HG02973 (cell line): ENCODE results near the gene TALDO1.

Source experiments
- ATAC-seq: cut with Tn5 transposase; IDR thresholded peaks from one replicate; pipeline ENCODE4 v1.9.1; 2021; ENCODE audit warnings: moderate library complexity; ENCODE audit not compliant: unreplicated experiment

Gene TALDO1

GRCh38 chr11:786235-787083 lies 39.2 kb downstream of the TALDO1 start:
- ATAC-seq = no peak

- no peak for ATAC-seq
Observed at GRCh38 chr11:787084-787675, 39.9 kb downstream of the TALDO1 start.

- ATAC-seq = no peak
Observed at GRCh38 chr11:788009-788640, 40.9 kb downstream of the TALDO1 start.

GRCh38 chr11:788953-789940 lies 42.0 kb downstream of the TALDO1 start:
- no peak for ATAC-seq

GRCh38 chr11:789943-790342 lies 42.7 kb downstream of the TALDO1 start, which contains the start of gene CEND1:
CEND1 (minus strand) TSS chr11:790090; CDS start chr11:788576, 1,514 bp downstream.
- no peak for ATAC-seq

- ATAC-seq = no peak
Observed at GRCh38 chr11:790721-791564, 43.7 kb downstream of the TALDO1 start.

- no peak for ATAC-seq
Observed at GRCh38 chr11:791658-792534, 44.6 kb downstream of the TALDO1 start.

GRCh38 chr11:792535-792821 lies 45.2 kb downstream of the TALDO1 start:
- ATAC-seq = no peak

GRCh38 chr11:792873-793272 lies 45.6 kb downstream of the TALDO1 start:
- no peak for ATAC-seq

- ATAC-seq = no peak
Observed at GRCh38 chr11:793556-793955, 46.3 kb downstream of the TALDO1 start.

GRCh38 chr11:794013-794765 lies 46.9 kb downstream of the TALDO1 start:
- ATAC-seq = no peak

GRCh38 chr11:794766-795633 lies 47.7 kb downstream of the TALDO1 start:
- ATAC-seq = no peak

GRCh38 chr11:795634-796564 lies 48.6 kb downstream of the TALDO1 start:
- peak; percentile 31 for ATAC-seq

- no peak for ATAC-seq
Observed at GRCh38 chr11:796565-797295, 49.5 kb downstream of the TALDO1 start.

GRCh38 chr11:797296-798092 lies 50.2 kb downstream of the TALDO1 start:
- ATAC-seq = peak; percentile 37
